T-helper 2 cell (primary cell): Measurements from ENCODE around the gene CIPC.
A peak's percentile ranks its signal among the peaks of the same experiment; 100 is the strongest.

ENCODE experiments used
- DNase-seq, 5 experiments: peaks; one replicate each; pipeline versions ENCODE4 v3.0.0 to v3.0.0-alpha.2; 2012 to 2022

Gene CIPC

DNA sequence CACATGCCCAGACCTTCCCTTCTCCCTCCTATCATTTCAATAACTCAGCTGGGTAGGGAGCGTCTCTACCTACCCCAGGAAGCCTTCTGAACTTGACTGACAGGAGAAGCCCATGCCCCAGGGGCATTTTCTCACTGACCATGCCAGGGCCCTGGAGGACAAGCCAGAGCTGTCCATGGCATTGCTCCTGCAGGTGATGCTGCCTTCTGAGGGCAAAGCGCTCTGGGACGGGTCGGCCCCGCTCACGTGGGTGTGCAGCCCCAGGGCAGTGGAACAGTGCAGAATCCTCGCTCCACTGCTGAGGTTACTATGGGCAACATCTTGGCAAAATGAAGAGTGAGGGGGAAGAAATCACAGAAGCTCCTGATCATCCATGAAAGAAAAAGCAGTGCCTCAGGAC lies 28.5 kb upstream of the CIPC start:
- DNase-seq = no peak

DNA sequence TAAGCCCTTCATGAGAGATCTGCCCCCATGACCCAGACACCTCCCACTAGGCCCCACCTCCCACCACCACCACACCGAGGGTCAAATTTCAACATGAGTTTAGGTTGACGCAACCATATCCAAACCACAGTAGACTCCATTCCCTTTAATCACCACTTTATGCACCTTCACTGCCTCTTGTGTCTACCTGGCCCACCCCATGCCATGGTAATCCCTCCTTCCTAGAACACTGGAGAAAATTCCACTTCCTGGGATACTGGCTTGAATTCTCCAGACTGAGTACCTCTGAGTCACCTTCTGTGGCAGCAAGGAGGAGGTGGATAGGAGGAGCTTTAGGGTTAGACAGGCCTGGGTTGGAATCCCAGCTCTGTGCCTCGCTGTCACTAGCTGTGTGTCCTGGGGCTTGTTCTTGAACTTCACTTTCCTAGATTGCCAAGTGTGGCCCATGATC lies 26.1 kb upstream of the CIPC start:
- no peak for DNase-seq

DNA sequence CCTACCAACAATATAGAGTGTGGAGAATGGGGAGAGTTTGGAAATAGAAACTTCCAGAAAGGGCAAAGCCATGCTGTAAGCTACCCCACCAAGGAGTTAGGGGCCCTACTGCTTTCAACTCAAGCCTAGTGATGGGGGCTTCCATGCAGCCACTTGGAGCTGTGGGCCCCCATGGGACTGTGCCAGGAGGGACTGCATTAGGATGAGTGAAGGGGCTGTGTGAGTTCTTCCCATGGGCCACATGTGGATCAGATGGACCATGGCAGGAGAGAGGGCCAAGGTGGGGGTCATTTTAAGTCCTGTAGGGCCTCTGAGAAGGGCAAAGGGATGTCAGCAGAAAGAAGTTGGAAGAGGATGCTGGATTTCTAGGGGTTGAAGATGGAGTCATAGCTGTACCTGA lies 23.1 kb upstream of the CIPC start:
- no peak for DNase-seq

DNA sequence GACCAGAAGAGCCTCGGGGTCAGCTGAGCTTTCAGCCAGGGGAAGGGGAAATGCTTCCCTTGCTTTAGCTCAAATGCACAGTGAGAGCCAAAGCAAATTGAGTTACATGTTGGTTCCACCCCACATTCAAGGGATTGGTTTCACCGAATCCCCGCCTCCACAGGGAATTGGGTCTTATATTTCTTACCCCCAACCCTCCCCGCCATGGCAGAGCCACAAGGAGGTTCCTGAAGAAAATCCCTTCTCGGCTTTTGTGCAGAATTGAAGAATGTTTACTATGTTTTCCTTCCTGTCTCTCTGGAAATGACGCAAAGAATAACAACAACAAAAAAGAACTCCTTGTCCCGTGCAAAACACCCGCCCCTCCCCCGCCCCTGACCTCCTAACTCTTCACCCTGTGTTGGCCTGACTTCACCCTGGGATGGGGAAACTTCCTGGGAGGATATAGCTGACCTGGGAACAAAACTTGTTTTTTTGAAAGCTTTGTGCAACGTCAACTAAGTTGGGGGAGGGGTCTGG lies 21.9 kb upstream of the CIPC start:
- DNase-seq = no peak

DNA sequence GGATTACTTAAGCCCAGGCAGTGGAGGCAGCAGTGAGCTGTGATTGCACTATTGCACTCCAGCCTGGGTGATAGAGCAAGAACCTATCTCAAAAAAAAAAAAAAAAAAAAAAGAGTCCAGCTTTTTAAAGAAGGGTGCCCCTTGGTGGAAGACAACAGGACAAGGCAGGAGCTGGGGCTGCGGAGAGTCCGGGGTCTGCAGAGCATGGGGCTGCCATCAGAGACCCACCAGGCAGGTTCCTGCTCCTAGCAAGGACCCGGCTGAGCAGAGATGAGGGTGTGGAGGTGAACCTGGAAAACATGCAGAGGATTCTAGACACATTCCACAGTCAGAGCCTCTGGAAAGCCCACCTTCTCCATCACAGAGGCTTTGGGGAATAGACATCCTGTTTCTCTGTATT lies 21.0 kb upstream of the CIPC start:
- no peak for DNase-seq

DNA sequence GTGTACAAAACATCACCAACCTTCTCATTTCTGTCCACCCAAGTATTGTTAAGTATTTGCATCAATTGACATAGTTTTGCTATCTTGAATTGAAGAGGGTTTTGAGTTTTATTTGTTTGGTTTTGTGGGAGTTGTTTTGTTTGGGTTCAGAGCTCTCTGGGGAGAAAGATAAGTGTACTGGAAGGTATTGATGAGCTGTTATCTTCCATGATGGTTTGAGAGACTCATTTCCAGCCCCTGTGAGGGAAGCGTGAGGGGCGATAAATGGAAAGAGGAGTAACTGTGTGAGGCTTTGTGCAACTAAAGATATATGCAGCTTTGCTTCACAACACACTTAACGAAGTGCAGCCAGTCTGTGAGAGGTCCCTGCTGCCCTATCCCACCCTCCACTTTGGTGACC lies 15.7 kb upstream of the CIPC start:
- DNase-seq = no peak

DNA sequence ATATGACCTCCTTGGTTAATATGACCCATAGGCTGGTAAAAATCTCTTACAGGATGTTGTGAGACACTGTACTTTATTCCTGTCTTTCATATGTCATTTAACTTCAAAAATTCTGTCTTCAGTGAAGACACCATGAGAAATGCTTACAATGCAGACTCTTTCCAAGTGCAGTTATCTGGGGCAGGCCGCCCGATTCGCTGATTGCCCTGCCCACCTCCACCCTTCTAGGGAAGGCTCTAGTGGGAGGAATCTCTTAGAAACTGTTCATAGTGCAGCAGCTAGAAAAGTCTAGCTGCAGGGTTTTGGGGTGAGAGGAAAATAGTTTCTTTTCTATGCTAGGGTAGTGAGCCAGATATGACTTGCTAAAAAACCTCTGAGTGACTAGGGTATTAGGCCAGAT lies 15.0 kb upstream of the CIPC start:
- no peak for DNase-seq

DNA sequence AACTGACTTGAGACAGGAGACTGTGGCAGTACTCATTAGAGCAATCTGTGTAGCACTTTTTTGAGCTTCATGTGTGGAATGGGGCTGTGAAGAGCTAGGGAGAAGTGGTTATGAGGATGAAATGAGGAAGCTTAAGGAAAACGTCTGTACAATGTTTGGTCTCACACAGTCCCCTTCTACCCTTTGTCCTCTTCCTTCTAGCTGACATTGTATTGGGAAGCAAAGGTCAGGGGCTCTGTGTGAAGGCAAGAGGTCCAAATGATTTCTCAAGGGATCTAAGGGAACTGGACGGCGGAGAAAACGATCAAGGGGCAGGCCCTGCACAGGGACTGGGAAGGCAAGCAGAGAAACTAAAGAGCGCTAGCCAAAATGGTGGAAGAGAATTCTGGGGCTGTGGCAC lies 13.1 kb upstream of the CIPC start:
- DNase-seq = no peak

DNA sequence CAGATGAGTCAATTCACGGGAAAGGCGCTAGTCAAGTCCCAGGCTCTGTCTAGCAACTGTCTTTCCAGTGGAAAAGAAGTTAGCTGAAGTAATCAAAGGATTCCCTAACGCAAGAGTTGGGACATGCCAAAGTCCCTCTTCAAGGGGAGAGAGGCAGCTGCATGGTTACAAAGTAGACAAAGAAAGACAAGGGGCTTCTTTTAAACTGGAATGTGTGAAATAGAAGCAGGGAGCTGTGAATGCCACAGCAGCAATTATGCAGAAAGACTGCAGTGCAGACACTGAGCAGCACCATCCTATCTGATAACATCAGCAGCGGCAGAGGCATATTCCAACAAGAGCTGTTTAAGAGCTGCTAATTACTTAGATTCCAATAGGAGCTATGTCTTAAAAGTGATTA lies 12.5 kb upstream of the CIPC start:
- no peak for DNase-seq

DNA sequence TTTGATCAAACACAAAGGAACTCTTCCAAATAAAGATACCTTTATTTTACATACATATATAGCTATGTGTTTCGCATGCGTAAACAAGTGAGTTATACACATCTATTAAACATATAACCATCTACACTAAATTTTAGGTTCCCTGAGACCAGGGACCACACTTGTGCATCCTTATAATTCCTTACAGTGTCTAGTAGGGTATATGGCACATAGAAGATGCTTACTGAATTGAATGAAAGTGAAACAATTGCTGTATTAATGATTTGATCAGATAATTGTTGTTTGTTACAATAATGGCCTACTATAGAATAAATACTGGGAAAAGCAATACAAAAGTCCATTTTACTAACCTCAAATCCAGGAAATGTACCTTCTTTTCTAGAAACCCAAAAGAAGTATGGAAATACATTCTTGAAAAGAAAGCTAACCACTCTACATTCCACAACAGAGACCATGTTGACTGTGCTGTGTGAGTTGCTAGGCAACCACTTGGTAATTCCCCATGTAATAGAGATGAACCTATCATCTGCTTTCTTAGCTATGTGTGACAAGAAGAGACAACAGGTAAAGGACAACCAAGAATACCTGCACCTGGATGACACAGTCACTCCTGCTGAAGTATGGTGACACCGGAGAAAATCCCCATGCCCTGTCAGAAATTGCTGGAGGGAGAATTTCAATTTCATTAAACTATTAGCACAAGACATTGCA lies 11.9 kb upstream of the CIPC start:
- DNase-seq = peak in 1 of 5 experiments; percentile 52

DNA sequence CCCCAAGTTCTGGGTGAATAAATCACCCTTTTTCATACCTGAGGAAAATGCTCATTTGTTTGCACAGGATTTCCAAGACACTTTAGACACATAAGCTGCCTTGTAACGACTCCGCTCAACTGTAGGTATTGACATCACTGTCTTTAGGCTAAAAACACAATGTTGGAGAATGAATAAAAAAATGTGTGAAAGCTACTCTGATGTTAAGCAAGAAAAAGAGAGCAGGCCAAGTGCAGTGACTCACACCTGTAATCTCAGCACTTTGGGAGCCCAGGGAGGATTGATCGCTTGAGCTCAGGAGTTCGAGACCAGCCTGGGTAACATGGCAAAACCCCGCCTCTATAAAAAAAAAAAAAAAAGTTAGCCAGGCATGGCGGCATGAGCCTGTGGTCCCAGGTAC lies 11.1 kb upstream of the CIPC start:
- DNase-seq = no peak

DNA sequence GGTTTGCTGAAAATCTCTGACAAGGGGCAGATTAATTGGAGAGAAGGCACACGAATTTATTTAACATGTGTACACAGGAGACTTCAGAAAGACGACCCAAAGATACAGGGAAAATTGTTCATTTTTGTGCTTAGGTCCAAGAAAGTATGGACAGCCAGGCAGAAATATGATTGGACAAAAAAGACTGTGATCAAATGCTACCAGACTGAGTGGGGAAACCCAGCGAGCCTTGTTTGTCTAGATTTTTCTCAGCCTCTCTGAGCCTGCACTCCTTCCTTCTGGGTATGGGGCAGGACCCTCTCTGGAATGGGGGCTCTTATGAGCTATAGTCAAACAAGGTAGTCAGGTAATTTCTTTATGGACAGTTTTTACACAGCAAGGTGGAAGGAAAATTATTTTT lies 10.4 kb upstream of the CIPC start:
- no peak for DNase-seq

DNA sequence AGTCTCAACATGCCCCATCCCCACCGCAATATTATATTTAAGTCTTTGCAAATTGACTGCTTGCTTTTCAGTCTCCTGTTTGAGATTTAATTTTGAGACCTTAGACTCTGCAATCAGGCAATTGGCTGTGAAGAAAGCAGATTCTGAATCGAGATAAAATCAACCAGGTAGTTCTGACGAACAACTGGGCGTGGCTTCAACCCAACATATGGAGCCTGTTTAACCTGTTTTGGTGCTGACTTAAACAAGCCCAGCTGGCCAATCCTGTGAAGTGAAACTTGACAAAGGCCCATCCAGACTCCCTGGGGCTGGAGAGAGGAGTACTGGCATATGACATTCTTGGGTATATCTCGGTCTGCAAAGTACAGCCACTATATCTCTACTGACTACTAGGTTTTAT lies 9.8 kb upstream of the CIPC start:
- peak in 2 of 5 experiments; percentile 24 to 77 for DNase-seq

DNA sequence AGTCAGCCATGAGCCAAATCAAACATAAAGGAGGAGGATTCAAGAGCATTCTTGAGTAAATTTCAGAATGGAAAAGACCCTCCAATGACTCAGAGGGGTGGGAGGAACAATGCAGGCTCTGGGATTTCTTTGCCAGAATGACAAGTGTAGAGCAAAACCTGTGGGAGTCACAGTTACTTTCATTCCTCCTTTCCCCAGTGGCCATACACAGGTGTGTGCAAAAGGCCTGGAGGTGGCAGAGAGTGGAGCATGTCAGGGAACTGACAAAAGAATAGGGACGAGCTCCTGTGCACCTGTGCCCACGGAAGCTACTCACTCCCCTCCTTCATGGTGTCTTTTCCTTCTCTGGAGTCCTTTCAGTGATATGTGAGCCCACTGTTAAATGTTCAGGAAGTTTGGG lies 9.4 kb upstream of the CIPC start:
- DNase-seq = no peak

DNA sequence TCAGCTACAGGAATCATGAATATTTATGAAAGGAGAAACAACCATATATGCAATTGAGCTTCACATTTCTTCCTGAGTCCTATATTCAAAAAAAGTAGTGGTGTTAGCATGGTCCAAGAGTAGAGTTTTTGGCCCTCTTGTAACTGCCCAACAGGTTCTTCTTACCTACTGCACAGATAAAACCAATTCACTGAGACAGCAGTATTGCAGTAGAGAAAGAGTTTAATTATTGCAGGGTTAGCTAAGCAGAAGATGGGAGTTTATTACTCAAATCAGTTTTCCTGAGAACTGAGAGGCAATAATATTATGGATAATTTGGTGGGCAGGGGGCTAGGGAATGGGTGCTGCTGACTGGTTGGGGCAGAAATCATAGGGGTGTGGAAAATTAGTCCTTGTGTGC lies 6.5 kb upstream of the CIPC start:
- no peak for DNase-seq

DNA sequence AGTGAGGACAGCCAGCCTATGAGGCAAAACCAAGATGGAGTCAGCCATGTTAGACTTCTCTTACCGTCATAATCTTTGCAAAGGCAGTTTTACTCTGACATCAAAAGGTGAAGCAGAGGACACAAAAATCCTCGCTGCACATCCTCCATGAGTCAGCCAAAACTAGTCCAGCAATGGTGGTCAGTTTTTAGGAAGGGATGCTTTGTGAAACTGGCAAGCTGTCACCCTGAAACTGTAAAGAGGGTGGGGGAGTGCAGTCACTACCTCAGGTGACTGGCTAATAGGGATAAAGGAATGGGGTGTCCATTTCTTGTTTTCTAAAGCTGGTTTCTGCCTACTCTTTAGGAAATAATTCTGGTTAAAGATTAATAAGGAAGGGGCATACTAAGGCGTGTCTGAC lies 5.4 kb upstream of the CIPC start:
- DNase-seq = no peak

DNA sequence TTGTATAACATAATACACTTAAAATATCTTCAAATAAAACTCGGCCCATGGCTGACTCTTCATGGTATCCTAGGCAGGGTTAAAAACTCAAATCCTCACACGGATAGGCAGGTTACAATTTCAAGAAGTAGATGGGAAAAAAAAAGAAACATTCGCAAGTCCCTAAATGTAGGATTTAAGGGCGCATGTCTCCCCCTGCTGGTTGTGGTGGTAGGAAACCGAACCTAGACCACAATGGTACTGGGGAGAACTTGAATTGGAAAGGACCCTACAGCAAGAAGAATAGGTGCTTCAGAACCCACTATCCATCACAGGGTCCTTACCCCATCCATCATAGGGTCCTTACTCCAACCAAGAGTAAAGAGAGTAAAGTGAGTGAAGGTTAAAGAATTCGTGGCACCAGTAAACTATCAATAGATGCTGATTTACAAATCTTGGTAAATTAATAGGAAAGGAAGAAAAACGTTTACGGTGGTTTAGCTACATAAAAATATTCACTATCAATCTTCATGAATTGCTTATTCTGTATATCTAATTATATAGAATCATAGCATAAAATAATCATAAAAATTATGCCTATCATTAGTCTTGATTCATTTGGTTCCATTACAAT lies 3.3 kb upstream of the CIPC start:
- peak; percentile 31 to 76 (median 65) for DNase-seq

DNA sequence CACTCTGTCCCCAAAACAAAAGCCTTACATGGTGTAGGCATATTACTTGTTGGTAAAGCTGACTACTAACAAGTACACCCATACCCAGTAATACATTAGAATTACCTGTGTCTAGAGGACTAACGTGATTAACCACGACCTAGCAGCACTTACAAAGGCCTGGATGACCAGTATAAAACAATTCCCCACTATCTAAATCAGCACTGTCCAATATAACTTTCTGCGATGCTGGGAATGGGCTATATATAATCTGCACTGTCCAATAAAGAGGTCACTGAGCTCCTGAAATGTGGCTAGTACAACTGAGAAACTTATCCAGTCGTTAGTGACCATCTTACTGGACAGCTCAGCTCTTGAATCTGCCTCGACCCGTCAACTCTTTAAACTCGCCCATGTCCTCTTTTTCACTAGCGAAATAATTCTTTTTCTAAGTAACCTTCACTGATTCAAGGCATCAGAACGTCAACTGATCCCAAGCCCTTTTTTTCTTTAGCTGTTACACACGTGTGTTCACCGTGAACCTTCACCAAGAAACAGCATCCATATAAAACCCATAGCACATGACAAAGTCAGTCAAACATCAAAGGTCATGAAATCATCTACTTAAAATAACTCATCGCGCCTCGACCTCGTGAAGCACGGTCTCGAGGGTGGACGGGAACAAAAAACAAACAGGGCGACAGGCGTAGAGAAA lies 905 bp upstream of the CIPC start:
- no peak for DNase-seq

DNA sequence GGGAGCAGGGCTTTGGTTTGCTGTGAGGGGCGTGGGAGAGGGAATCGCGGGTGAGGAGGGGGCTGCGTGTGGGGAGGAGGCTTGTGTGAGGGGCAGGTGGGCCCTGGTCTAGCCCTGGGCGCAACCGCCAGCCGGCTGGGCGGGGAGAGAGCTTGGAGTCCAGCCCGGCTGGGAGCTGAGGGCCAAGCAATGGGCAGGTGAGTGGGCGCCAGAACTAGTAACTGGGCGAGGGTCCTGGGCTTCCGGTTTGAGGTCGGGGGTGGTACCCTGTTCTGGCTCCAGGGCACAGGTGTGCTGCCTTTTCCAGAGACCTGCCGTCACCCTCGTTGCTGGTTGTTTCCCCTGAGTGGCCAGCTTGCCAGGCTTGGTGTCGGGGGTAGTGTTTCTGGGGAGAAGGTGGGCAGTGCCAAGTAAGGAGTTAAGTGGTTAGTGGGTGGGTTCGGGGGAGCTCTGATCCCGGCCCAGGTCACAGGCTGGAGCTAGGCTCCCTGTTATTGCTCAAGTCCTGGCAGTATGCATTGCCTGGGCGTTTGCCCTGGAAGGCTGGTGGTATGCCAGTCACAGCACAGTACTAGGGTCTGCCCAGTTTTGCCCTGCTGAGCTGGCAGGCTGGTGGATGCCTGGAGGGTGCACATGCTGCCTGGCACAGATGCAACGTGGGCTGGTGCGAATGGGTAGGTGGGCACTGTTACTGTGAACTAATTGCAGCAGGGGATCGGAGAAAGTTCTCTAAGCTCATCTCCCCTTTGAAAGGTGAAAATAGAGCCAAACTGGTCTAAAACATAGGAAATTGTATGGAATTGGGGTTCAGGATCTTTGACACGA lies 683 bp downstream of the CIPC start:
- DNase-seq = peak in 2 of 5 experiments; percentile 2 to 17

DNA sequence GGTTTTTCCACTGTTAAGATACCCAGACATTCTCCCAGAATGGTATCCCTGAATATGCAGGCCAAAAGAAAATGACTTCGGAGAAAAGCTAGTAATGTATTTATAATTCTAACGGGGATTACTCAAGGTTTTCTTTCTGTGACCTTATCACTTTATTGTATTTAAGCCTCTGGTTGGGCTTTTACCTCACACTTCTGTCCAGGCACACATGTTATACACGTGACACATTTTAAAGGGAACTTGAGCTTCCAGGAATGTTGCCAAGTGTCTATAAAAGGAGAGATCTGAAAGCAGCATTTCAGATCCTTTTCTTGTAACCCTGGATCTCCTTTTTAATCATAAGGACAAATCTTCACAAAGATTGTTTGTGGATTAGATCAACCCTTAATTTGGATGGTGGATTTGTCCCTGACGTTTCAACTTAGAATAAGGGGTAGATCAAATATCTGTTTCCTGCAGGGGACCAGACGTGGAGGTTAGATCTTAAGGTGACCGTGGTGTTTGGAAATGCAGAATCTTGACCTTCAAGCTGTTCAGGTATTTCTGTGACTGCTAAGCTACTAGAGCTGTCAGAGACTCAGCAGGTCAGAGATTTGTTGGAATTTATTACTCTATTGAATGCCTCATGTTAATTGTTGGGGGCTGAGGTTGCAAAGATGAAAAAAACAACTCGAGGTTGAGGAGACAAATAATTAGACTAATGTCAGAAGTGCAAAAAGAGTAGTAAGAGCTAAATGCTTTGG lies 1.5 kb downstream of the CIPC start:
- DNase-seq = no peak

DNA sequence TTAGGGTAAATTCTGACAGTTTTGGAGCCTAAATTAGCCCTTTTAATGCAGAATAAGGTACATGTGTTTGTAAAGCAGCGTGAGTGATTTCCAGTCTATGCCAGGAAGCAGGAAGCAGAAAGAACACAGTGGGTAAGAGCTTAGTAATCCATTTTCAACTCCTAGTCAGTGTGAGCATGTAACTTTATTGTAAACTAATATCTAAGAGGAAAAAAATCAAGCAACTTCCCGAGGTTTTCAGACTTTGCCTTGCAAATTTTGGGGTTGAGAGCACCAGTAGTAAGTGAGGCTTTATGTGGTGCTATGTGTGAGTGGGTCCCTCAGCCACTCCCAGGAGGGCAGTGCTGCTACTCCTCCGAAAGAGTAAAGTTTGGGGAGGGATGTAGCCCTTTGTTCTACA lies 2.9 kb downstream of the CIPC start:
- no peak for DNase-seq

DNA sequence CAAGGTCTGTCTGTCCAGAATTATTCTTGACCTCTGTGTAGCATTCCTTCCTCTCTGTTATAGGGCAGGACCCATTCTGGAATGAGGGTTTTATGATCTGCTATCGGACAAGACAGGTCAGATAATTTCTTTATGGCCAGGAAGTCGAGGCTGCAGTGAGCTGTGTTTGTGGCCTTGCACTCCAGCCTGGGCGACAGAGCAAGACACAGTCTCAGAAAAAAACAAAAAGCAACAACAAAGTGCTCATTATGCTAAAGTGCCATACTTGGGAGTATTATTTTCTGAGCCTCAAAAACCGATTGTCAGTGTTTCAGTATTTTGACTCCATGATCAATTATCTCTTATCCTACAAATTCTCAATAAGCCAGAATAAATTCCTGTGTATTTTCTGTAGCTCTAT lies 4.1 kb downstream of the CIPC start:
- DNase-seq = no peak
